HepG2 (cell line): ENCODE data around the gene ADGRB3.

ENCODE experiments used
- POLR2A ChIP-seq, 2 experiments: IDR thresholded peaks; 2 replicates each; pipeline ENCODE4 v1.6.1; 2011; ENCODE audit warnings: low read depth in 2 of 2, low read length in 2 of 2, mild to moderate bottlenecking in 1 of 2, moderate library complexity in 1 of 2; ENCODE audit not compliant: insufficient read depth in 1 of 2
- SRF ChIP-seq: IDR thresholded peaks from 2 replicates; pipeline ENCODE4 v1.6.1; 2011; ENCODE audit warnings: mild to moderate bottlenecking, low read depth, low read length, moderate library complexity
- TF ChIP-seq, protein P1 (sequence below): sonication (generic); formaldehyde crosslinking; IDR thresholded peaks from 2 replicates; pipeline ENCODE4 v1.9.0; 2022; ENCODE audit warnings: missing genetic modification reagents, mild to moderate bottlenecking, borderline replicate concordance
- TF ChIP-seq, protein P2 (sequence below): sonication (generic); formaldehyde crosslinking; IDR thresholded peaks from 2 replicates; pipeline ENCODE4 v1.5.0; 2020; ENCODE audit warnings: mild to moderate bottlenecking, missing genetic modification reagents, moderate library complexity
- TF ChIP-seq, protein P3 (sequence below): IDR thresholded peaks from 2 replicates; pipeline ENCODE4 v1.4.0; 2020; ENCODE audit warnings: mild to moderate bottlenecking, missing genetic modification reagents
- TF ChIP-seq, protein P4 (sequence below), 2 experiments: fragments of 450-650 bp in 1 of 2; sonication (generic) in 1 of 2; formaldehyde crosslinking in 1 of 2; IDR thresholded peaks; 2 replicates each; pipeline versions ENCODE4 v1.6.1 to v1.8.0; 2016 to 2022; ENCODE audit warnings: antibody characterized with exemption in 1 of 2, mild to moderate bottlenecking in 1 of 2, missing genetic modification reagents in 1 of 2

GRCh38 chr6:68654134-68654533 is 19.1 kb downstream of the ADGRB3 start:
- TF ChIP-seq SRF (no peak), POLR2A (IDR thresholded peaks at IDR 0.05; ENCODE audit: insufficient read depth in 1 of 2, low read depth in 2 of 2, low read length in 2 of 2) (no peak)
- TF ChIP-seq, protein P1, sequence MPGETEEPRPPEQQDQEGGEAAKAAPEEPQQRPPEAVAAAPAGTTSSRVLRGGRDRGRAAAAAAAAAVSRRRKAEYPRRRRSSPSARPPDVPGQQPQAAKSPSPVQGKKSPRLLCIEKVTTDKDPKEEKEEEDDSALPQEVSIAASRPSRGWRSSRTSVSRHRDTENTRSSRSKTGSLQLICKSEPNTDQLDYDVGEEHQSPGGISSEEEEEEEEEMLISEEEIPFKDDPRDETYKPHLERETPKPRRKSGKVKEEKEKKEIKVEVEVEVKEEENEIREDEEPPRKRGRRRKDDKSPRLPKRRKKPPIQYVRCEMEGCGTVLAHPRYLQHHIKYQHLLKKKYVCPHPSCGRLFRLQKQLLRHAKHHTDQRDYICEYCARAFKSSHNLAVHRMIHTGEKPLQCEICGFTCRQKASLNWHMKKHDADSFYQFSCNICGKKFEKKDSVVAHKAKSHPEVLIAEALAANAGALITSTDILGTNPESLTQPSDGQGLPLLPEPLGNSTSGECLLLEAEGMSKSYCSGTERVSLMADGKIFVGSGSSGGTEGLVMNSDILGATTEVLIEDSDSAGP (CRISPR knock-in tag), result no peak
- TF ChIP-seq, protein P2, sequence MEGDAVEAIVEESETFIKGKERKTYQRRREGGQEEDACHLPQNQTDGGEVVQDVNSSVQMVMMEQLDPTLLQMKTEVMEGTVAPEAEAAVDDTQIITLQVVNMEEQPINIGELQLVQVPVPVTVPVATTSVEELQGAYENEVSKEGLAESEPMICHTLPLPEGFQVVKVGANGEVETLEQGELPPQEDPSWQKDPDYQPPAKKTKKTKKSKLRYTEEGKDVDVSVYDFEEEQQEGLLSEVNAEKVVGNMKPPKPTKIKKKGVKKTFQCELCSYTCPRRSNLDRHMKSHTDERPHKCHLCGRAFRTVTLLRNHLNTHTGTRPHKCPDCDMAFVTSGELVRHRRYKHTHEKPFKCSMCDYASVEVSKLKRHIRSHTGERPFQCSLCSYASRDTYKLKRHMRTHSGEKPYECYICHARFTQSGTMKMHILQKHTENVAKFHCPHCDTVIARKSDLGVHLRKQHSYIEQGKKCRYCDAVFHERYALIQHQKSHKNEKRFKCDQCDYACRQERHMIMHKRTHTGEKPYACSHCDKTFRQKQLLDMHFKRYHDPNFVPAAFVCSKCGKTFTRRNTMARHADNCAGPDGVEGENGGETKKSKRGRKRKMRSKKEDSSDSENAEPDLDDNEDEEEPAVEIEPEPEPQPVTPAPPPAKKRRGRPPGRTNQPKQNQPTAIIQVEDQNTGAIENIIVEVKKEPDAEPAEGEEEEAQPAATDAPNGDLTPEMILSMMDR (CRISPR knock-in tag), result no peak
- TF ChIP-seq, protein P3, sequence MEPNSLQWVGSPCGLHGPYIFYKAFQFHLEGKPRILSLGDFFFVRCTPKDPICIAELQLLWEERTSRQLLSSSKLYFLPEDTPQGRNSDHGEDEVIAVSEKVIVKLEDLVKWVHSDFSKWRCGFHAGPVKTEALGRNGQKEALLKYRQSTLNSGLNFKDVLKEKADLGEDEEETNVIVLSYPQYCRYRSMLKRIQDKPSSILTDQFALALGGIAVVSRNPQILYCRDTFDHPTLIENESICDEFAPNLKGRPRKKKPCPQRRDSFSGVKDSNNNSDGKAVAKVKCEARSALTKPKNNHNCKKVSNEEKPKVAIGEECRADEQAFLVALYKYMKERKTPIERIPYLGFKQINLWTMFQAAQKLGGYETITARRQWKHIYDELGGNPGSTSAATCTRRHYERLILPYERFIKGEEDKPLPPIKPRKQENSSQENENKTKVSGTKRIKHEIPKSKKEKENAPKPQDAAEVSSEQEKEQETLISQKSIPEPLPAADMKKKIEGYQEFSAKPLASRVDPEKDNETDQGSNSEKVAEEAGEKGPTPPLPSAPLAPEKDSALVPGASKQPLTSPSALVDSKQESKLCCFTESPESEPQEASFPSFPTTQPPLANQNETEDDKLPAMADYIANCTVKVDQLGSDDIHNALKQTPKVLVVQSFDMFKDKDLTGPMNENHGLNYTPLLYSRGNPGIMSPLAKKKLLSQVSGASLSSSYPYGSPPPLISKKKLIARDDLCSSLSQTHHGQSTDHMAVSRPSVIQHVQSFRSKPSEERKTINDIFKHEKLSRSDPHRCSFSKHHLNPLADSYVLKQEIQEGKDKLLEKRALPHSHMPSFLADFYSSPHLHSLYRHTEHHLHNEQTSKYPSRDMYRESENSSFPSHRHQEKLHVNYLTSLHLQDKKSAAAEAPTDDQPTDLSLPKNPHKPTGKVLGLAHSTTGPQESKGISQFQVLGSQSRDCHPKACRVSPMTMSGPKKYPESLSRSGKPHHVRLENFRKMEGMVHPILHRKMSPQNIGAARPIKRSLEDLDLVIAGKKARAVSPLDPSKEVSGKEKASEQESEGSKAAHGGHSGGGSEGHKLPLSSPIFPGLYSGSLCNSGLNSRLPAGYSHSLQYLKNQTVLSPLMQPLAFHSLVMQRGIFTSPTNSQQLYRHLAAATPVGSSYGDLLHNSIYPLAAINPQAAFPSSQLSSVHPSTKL (CRISPR knock-in tag), result no peak
- TF ChIP-seq, protein P4, sequence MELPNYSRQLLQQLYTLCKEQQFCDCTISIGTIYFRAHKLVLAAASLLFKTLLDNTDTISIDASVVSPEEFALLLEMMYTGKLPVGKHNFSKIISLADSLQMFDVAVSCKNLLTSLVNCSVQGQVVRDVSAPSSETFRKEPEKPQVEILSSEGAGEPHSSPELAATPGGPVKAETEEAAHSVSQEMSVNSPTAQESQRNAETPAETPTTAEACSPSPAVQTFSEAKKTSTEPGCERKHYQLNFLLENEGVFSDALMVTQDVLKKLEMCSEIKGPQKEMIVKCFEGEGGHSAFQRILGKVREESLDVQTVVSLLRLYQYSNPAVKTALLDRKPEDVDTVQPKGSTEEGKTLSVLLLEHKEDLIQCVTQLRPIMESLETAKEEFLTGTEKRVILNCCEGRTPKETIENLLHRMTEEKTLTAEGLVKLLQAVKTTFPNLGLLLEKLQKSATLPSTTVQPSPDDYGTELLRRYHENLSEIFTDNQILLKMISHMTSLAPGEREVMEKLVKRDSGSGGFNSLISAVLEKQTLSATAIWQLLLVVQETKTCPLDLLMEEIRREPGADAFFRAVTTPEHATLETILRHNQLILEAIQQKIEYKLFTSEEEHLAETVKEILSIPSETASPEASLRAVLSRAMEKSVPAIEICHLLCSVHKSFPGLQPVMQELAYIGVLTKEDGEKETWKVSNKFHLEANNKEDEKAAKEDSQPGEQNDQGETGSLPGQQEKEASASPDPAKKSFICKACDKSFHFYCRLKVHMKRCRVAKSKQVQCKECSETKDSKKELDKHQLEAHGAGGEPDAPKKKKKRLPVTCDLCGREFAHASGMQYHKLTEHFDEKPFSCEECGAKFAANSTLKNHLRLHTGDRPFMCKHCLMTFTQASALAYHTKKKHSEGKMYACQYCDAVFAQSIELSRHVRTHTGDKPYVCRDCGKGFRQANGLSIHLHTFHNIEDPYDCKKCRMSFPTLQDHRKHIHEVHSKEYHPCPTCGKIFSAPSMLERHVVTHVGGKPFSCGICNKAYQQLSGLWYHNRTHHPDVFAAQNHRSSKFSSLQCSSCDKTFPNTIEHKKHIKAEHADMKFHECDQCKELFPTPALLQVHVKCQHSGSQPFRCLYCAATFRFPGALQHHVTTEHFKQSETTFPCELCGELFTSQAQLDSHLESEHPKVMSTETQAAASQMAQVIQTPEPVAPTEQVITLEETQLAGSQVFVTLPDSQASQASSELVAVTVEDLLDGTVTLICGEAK (IDR thresholded peaks at IDR 0.05), result no peak
- TF ChIP-seq, protein P4 (CRISPR knock-in tag; IDR thresholded peaks at IDR 0.05), result no peak
